Measurements from ENCODE around the gene TM9SF4.
"Not testable (repeated sequence)": the region's sequence is repeated elsewhere in the genome, so short reads cannot be mapped to it uniquely, and the experiment has no call there.

DNA sequence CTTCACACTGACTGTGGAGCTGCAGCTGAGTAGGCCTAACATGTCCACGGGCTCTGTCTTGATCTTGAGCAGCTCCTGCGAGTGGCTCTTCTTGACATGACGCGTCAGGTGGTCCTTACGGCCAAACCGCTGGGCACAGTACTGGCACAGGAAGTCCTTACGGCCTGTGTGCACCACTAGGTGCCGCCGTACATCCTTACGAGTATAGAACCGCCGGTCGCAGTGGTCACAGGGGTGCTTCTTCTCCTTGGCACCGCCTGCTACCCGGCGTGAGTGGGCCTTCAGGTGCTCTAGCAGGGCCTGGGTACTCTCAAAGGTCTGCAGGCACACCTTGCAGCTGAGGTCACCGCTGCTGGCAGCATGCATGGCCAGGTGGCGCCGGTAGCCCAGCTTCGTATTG, 87.6 kb downstream of the TM9SF4 start:
- TF ChIP-seq POLR2AphosphoS5 (IDR thresholded peaks at IDR 0.05; ENCODE audit: borderline replicate concordance, low read depth, low read length); EZH2 (IDR thresholded peaks at IDR 0.05): not testable (repeated sequence)
